NCI-H1694 treated with DMSO at 0.1 percent for 48 hours (cell line): Measurements from ENCODE around the gene RAB40C.

Source experiments
- DNase-seq: peaks from one replicate; lab custom pipeline; 2025; lab: John Stamatoyannopoulos, UW

The RAB40C gene

DNA sequence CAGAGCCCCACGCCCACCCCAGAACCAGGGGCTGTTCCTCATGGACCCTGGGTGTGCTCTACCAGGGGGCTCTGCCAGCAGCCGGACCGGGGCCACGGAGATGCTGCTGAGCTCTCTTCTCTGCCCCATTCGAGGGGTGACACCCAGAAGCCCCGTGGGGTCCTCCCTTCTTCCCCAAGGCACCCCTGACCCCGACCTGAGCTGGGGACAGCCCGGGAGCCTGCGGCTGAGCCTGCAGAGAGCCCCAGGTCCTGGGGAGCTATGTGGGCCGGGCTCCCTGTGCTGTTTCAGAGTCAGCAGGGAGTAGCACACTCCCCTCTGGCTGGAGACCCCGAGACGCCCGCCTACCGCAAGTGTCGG is 30.9 kb upstream of the RAB40C start:
- DNase-seq = no peak

GRCh38 chr16:559411-560203 is 30.3 kb upstream of the RAB40C start:
- no peak for DNase-seq

DNA sequence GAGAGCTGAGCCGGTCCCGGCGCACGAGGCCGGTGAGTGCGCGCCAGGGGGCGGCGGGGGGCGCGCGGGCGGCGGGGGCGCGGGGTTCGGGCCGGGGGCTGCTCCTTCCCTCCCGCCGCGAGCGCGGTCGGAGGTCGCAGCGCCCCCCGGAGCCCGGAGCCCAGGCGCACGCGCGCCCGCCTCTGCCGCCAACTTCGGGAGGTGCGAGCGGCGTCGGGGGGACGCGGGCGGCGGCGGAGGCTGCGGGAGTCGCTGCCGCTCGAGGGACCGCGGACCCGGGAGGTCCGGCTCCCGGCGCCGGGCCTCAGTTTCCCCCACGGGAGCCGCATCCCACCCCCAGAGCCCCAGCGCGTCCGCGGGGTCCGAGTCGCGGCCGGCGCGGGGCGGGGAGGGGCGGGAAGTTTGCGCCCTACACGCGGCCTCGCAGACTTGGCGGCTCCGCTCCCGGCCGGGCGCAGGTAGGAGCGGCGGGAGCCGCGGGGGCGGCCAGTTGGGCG is 29.6 kb upstream of the RAB40C start, which contains the start of gene PRR35:
TSS of gene PRR35 (plus strand) at position 191 of the 497 bp plus-strand sequence. CDS start 2,901 bp downstream, outside the sequence.
- no peak for DNase-seq

DNA sequence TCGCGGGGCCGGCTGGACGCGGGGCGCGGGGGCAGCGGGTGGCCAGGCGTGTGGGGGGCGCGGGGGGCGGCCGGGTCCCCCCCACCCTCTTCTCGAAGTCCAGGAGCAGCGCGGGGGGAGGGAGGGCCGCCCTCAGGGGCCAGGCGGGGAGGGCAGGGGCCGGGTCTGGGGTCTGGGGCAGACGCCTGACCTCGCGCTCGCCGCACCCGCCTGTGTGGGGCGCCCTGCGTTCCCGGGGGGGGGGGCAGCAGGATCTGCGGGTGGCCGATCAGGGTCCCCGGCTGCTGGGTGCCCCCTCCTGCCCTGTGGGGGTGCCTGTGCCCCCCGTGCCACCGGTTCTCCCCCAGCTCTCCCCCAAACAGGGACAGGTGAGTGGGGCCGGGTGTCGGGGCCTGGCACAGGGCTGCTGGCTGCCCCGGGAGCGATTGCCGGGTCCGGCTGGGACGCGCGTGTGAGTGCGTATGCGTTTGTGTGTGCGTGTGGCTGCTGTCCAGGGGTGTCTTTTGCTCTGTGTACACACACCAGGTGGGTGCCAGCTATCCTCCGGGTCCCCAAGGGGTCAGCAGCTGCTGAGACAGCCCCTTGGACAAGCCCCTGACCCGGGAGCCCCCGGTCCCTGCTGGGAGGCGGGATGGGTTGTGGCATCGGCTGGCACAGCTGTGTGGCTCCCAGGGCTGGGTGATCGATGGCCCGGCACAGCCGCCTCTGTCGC is 29.0 kb upstream of the RAB40C start:
- DNase-seq = no peak

DNA sequence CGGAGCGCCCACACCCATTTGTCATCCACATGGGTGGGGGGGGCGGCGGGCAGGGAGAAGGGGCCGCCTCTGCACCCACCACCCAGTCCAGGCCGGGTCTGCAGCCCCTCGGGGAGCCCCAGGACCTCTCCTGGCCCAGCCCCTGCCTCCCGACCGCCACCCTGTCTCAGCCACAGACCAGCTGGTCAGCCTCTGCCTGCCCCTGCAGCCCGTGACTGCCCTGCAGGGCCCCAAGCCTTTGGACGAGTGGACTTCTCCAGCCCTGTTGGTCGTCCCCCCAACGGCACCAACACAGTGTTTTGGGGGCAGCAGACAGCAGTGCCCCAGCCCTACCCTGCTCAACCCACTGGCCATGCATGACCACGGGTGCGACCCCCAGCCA is 28.5 kb upstream of the RAB40C start:
- no peak for DNase-seq

DNA sequence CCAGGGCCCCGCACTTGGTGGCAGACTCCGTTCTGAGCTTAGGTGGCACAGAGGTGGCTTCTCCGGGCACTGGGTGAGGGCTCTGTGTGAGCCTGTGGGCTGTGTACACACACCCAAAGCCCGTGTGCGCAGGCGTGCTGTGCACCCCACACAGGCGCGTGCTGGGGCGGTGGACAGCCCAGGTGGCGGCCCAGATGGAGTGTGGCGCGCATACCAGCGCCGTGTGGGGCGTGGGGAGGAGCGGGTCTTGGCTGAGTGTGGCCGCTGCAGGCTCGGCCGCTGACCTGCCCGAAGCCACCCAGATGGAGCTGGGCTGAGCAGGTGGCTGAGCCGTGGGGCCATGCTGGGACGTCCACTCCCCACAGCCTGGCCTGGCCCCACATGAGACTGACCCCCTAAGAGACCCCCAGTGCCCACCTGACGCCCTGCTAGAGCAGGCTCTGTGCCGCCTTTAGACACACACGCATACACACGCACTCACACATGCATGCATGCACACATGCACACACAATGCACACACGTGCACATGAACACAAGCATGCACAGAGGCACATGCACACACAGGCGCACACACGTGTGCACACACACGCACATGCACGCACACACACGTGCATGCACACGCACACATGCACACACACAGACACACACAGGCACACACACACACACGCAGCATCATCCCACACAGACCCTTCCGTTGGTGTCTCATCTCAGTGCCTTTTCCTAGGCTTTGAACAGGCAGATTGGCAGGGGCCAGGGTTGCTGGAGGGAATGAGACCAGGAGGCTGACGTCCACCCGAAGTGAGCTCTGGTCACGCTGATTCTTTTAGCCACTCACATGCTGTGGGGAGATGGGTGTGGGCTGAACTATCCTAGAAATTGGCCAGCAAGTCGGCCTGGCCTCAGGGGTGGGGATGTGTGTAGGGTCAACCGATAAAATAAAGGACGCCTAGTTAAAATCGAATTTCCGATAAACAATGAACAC is 27.6 kb upstream of the RAB40C start:
- DNase-seq = no peak

DNA sequence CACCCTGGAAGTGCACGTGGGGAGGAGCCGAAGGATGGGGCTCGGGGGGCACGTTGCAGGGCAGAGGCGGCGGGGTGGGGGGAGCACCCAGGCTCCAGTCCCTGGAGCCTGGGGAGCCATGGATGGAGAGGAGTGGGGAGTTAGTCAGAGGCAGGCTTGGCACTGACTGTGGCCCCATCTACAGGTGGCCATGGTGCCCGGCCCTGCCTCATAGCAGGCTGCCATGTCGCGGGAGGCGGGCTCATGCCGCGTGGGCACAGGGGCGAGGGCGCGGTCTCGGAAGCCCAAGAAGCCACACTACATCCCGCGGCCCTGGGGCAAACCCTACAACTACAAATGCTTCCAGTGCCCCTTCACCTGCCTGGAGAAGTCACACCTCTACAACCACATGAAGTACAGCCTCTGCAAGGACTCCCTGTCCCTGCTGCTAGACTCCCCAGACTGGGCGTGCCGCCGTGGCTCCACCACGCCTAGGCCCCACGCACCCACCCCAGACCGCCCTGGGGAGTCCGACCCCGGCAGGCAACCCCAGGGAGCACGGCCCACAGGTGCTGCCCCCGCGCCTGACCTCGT is 26.7 kb upstream of the RAB40C start:
- DNase-seq = no peak

DNA sequence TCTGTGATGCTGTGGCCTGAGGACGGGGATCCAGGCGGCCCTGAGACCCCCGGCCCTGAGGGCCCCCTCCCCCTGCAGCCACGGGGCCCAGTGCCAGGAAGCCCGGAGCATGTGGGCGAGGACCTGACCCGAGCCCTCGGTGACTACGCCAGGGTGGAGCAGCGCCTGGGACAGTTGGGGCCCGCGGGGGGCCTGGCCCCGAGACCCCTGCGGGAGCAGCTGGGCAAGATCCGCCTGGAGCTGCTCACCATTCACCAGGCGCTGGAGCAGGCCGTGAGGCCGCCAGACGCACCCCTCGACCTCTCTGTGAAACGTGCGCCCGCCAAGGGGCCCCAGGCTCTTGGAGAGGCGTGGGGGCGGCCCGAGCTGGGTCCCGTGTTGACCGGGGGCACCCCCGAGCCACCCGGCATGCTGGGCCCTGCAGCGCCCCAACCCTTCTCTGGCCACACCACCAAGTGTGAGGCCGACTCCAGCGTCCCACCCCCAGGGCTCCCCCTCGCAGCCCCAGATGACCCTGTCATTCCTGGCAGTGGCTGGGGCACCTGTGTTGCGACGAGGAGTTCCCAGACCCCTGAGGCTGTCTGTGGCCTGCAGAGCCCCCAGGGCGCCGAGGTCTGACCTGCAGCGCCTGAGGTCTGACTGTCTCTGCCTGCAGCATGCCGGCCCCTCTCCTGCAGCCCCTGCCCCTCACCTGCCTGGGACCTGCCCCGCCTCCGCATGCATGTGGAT is 25.0 kb upstream of the RAB40C start:
- DNase-seq = no peak

DNA sequence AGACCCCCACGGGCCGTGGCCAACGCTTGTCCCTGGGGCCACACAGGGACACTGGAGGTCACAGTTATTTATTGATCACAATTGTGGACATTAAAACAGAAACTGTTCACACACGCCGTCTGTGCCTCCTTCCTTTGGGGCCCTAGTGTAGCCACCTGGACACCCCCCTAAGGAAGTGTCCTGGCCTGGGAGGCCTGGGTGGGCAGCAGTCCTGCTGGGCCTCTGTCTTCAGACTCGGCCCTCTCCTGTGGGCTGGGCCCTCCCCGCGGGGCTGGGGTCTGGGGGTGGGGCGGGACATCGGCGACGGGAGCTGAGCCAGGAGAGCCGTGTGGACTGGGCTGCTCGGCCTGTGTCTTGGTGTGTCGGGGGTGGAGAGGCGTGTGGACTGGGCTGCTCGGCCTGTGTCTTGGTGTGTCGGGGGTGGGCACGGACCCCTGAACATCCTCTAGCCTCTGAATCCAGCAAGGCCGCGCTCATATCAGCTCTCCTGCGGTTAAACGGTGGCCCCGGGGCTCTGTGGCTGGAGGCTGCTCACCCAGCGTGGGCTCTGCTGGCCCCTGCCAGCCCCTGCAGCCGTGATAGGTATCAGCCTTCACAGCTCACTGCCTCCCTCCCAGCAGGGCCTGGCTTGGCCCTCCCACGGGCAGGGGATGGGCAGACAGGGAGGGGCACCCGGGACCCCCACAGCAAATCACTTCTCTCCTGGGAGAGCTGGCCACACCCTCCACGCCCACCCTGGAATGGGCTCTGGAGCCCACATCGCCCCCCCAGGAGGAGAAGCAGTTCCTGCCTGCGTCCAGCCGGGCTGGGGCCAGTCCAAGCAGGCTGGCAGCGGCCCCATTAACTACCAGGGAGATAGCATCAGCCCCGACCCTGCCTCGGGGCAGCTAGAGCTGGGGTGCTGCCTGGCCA is 24.2 kb upstream of the RAB40C start:
- no peak for DNase-seq

GRCh38 chr16:566475-567372 is 23.1 kb upstream of the RAB40C start, which contains the start of gene NHLRC4:
Gene NHLRC4, plus strand, starts transcription at chr16:567005. Its CDS starts 1,043 bp downstream, at chr16:568048.
- DNase-seq = no peak

- DNase-seq = no peak
Observed at GRCh38 chr16:567373-568256, 22.3 kb upstream of the RAB40C start.

GRCh38 chr16:568401-569258 is 21.2 kb upstream of the RAB40C start:
- no peak for DNase-seq

DNA sequence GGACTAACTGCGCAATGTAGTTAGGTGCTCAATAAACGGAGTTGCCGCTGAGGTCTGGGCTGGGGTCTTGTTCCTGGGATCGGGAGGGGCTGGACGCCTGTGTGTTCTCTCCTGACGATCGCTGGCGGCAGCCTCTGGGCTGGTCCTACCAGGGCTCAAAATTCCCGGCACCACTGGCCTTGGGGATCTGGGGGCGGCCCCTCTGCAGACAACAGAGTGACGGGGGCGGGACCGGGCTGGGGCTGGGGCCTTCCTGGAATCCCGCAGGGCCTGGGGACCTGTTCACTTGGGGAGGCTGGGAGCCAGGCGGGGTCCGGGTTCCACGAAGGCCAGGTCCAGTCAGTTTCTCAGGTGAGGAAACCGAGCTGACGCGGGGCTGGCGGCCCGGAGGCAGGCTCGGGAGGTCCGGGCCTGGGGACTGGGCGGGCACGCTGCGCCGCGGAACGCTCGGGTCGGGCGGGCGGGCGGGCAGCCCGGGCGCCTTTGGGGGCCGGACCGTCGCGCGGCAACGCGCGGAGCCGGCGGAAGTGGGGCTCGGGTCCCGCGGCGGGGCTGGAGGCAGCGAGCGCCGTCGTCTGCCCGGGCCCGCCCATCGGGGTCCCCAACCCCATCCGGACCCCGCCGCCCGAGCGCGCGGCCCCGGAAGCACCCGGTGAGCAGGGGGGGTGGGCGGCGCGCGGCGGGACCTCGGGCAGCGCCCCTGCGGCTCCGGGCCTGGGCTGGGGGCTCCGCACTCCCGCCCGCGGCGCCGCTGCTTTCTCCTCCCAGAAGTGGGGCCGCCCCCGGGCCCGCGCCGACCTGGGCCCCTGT is 20.2 kb upstream of the RAB40C start, which contains the start of gene PIGQ:
TSS of gene PIGQ (plus strand) at position 524 of the 810 bp plus-strand sequence. CDS start 4,107 bp downstream, outside the sequence.
- DNase-seq = peak; percentile 18

- DNase-seq = no peak
Observed at GRCh38 chr16:572865-573650, 16.8 kb upstream of the RAB40C start.
